ENCODE results near the gene COL6A6. TPM values are rescaled to one million over a fixed set of nuclear protein-coding genes. Genes with fewer than 3 reads are reported as not detected.

Gene COL6A6
- total RNA-seq: under 1 TPM in 2 of 4 donors, not detected in 2; under 0.01 TPM

DNA sequence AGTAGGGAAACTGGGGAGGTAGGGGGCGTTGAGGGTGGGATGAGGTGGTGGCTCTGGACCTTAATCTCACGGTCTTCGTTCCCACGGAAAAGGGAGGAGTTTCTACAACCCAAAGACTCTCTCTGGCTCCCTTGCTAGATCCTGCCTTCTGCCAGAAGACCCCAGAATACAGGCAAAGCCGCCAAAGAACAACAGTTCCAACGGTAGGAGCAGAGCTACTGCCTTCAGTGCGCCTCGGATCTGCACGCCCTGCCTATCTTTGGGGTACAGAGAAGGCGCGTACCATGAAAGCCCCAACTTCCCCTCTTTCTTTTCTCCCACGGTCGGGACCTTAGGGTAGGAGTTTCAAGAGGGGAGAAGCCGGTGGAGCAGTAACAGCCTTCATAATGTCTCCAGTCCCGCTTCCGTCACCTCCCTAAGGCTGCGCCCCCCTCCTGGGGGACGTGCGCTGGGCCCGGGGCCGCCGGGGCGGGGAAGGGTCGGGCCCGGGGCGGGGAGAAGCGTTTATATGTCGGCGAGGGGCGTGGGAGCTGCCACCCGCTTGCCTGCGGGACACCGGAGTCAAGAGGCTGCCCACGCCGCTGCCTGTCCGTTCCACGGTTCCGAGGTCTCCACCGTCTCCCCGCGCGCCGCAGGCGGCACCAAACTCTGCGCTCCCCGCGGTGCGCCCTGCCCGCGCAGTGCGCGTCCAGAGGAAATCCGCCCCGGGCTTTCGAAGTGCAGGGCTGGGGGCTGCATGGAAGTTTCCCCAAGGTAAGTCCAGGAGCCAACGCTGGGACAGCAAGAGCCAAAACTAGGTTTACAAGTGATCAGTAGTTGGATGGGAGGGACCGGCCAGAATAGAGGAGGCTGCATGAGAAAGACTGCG lies at the start of gene COL6A6:
Gene COL6A6, plus strand, starts transcription at position 533 of the 868 bp plus-strand sequence. CDS start 43,188 bp downstream, outside the sequence.
- in situ Hi-C loops (cut with MboI; ENCODE audit: low pct_ligation_motif_present in 1 of 4, low pct_unique_long_range_greater_than_20kb in 1 of 4, low sequenced_read_pairs in 3 of 4) (no loop called here), intact Hi-C loops (cut with DNase I; ENCODE audit: low total_unique reads) (no loop called here)
- DNase-seq: no peak
- 22 to 27% methylated on average over 6 to 56 of the region's 58 CpGs for WGBS, 2 donors (ENCODE audit: low coverage in 1 of 2)
- TF ChIP-seq, protein P1, sequence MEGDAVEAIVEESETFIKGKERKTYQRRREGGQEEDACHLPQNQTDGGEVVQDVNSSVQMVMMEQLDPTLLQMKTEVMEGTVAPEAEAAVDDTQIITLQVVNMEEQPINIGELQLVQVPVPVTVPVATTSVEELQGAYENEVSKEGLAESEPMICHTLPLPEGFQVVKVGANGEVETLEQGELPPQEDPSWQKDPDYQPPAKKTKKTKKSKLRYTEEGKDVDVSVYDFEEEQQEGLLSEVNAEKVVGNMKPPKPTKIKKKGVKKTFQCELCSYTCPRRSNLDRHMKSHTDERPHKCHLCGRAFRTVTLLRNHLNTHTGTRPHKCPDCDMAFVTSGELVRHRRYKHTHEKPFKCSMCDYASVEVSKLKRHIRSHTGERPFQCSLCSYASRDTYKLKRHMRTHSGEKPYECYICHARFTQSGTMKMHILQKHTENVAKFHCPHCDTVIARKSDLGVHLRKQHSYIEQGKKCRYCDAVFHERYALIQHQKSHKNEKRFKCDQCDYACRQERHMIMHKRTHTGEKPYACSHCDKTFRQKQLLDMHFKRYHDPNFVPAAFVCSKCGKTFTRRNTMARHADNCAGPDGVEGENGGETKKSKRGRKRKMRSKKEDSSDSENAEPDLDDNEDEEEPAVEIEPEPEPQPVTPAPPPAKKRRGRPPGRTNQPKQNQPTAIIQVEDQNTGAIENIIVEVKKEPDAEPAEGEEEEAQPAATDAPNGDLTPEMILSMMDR (IDR thresholded peaks at IDR 0.05): no peak
- TF ChIP-seq POLR2AphosphoS5 (IDR thresholded peaks at IDR 0.05): no peak
- TF ChIP-seq EP300 (IDR thresholded peaks at IDR 0.05; ENCODE audit: low read depth): no peak
- TF ChIP-seq POLR2A (IDR thresholded peaks at IDR 0.05): no peak
- H3K27ac ChIP-seq: no peak within 1 kb of the TSS
- no peaks in the 10 kb centered on the region for H3K36me3 ChIP-seq
- no peak within 1 kb of the TSS for H3K4me3 ChIP-seq
- no peaks in the 10 kb centered on the region for H3K9me3 ChIP-seq
- H3K27me3 ChIP-seq: peaks cover 49% of the 10 kb centered on the region
- no peaks in the 10 kb centered on the region for H3K4me1 ChIP-seq

DNA sequence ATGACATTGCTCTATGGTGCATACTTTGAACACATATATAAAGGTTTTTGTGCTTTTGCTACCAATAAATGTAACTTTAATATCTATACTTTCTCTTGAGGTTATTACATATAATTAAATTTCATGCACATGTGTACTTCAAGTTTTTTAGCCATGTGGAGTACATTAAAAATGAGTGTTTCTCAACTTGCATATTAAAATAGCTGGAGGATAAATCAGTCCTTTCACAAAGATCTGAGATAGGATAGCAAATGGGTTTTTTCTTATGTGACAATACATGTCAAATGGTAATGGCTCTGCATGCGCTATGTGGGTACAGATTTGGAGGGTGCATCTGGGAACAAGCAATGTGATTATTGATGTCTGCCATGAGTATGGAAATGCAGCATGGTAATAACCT lies 48.7 kb upstream of the COL6A6 start:
- DNase-seq: no peak
- in situ Hi-C loops (cut with MboI; ENCODE audit: low pct_ligation_motif_present in 1 of 4, low pct_unique_long_range_greater_than_20kb in 1 of 4, low sequenced_read_pairs in 3 of 4): no loop called here
- no peaks in the 10 kb centered on the region for H3K27me3 ChIP-seq
- no peak overlapping the region for H3K27ac ChIP-seq
- H3K4me1 ChIP-seq: no peaks in the 10 kb centered on the region
- TF ChIP-seq POLR2AphosphoS5 (IDR thresholded peaks at IDR 0.05): no peak
- TF ChIP-seq, protein P1 (IDR thresholded peaks at IDR 0.05): no peak
- H3K9me3 ChIP-seq: no peaks in the 10 kb centered on the region
- 92% methylated on average over 1 of the region's 1 CpG; no CpG with 5 or more reads in 1 of the 2 donors for WGBS, 2 donors (ENCODE audit: low coverage in 1 of 2)
- H3K36me3 ChIP-seq: no peaks in the 10 kb centered on the region
- intact Hi-C loops (cut with DNase I; ENCODE audit: low total_unique reads): no loop called here
- H3K4me3 ChIP-seq: no peak overlapping the region

GRCh38 chr3:130470126-130470525 lies 46.9 kb upstream of the COL6A6 start:
- Histone ChIP-seq H3K9me3 (no peaks in the 10 kb centered on the region), H3K4me1 (no peaks in the 10 kb centered on the region), H3K27ac (no peak overlapping the region), H3K36me3 (no peaks in the 10 kb centered on the region), H3K27me3 (no peaks in the 10 kb centered on the region), H3K4me3 (no peak overlapping the region)
- 47 to 77% methylated on average over 2 to 3 of the region's 3 CpGs for WGBS, 2 donors (ENCODE audit: low coverage in 1 of 2)
- TF ChIP-seq, protein P1 (IDR thresholded peaks at IDR 0.05): no peak
- TF ChIP-seq POLR2AphosphoS5 (IDR thresholded peaks at IDR 0.05) (no peak), EP300 (IDR thresholded peaks at IDR 0.05; ENCODE audit: low read depth) (no peak), POLR2A (IDR thresholded peaks at IDR 0.05) (no peak)
- in situ Hi-C loops (cut with MboI; ENCODE audit: low pct_ligation_motif_present in 1 of 4, low pct_unique_long_range_greater_than_20kb in 1 of 4, low sequenced_read_pairs in 3 of 4): no loop called here
- no peak for DNase-seq
- intact Hi-C loops (cut with DNase I; ENCODE audit: low total_unique reads): no loop called here

DNA sequence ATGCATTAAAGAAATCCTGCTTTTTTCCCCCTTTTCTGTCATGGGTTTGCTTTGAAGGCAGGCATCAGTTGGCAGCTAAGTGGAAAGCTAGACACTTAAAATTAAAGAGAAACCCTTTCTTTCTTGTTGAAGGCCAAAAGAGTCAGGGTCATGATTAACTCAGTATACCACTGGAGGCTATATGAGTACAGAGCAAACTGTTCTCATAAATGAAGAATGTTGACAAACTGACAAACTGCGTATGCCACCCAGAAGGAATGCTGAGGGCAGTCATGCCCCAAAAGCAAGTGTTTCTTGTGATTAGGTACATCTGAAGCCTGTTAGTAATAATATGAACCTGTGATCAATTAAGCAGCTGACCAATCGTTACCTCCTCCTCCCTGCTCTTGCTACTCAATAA lies 43.6 kb upstream of the COL6A6 start:
- no peaks in the 10 kb centered on the region for H3K27me3 ChIP-seq
- in situ Hi-C loops (cut with MboI; ENCODE audit: low pct_ligation_motif_present in 1 of 4, low pct_unique_long_range_greater_than_20kb in 1 of 4, low sequenced_read_pairs in 3 of 4) (no loop called here), intact Hi-C loops (cut with DNase I; ENCODE audit: low total_unique reads) (no loop called here)
- no peak overlapping the region for H3K27ac ChIP-seq
- no peak for DNase-seq
- H3K36me3 ChIP-seq: no peaks in the 10 kb centered on the region
- no peaks in the 10 kb centered on the region for H3K9me3 ChIP-seq
- no peak overlapping the region for H3K4me3 ChIP-seq
- 42% methylated on average over 2 of the region's 2 CpGs; no CpG with 5 or more reads in 1 of the 2 donors for WGBS, 2 donors (ENCODE audit: low coverage in 1 of 2)
- H3K4me1 ChIP-seq: no peaks in the 10 kb centered on the region
- no peak for TF ChIP-seq EP300 (IDR thresholded peaks at IDR 0.05; ENCODE audit: low read depth)
- TF ChIP-seq, protein P1 (IDR thresholded peaks at IDR 0.05): no peak
- no peak for TF ChIP-seq POLR2AphosphoS5 (IDR thresholded peaks at IDR 0.05)
- TF ChIP-seq POLR2A (IDR thresholded peaks at IDR 0.05): no peak
